GM12875 (cell line): ENCODE measurements around the gene C1orf167.

Experiments used
- H3K4me3 ChIP-seq: one replicate; pipeline ENCODE4 v1.5.1; 2011; ENCODE audit warnings: low read depth, low read length, control low read depth
- TF ChIP-seq, protein P1 (sequence below): IDR thresholded peaks from 2 replicates; pipeline ENCODE4 v1.5.1; 2011; ENCODE audit warnings: low read depth, mild to moderate bottlenecking, control low read depth, inconsistent platforms, low read length, moderate library complexity, borderline replicate concordance; ENCODE audit not compliant: insufficient read depth

The C1orf167 gene

DNA sequence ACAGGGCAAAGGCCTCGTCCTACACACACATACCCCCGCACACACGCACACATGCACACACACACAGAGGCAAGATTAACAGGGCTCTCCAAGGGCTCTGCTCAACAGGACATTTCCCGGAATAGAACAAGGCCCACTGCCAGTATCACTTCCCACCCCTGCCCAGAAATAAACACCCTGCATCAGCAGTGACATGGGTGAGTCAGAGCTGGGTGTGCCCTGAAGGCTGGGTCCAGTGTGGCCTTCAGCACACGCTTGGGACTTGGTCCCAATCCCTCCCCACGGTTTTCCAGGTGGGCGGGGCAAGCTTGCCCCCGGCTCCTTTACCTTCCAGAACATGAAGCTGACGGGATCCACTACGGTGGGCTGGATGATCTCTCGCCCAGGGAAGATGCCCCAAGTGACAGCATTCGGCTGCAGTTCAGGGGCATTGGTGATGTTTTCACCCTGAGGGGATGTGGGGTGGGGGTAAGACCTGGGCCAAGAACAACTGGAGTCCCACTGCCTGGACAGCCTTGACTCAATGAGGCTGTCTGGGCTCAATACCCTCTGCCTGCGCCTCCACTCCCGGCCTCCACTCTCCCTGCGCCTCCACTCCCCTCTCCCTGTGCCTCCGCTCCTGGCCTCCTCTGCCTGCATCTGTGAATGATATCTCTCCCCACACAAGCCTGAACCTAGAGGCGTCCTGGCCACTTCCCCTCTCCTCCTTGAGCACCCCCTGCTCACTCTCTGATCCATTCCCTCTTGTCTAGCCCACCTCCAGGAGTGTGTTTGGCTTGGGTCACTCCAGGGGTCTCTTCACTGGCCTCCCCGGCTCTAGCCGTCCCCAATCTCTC, 29.1 kb downstream of the C1orf167 start:
- TF ChIP-seq, protein P1, sequence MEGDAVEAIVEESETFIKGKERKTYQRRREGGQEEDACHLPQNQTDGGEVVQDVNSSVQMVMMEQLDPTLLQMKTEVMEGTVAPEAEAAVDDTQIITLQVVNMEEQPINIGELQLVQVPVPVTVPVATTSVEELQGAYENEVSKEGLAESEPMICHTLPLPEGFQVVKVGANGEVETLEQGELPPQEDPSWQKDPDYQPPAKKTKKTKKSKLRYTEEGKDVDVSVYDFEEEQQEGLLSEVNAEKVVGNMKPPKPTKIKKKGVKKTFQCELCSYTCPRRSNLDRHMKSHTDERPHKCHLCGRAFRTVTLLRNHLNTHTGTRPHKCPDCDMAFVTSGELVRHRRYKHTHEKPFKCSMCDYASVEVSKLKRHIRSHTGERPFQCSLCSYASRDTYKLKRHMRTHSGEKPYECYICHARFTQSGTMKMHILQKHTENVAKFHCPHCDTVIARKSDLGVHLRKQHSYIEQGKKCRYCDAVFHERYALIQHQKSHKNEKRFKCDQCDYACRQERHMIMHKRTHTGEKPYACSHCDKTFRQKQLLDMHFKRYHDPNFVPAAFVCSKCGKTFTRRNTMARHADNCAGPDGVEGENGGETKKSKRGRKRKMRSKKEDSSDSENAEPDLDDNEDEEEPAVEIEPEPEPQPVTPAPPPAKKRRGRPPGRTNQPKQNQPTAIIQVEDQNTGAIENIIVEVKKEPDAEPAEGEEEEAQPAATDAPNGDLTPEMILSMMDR = no peak
- H3K4me3 ChIP-seq = no peak overlapping the region

DNA sequence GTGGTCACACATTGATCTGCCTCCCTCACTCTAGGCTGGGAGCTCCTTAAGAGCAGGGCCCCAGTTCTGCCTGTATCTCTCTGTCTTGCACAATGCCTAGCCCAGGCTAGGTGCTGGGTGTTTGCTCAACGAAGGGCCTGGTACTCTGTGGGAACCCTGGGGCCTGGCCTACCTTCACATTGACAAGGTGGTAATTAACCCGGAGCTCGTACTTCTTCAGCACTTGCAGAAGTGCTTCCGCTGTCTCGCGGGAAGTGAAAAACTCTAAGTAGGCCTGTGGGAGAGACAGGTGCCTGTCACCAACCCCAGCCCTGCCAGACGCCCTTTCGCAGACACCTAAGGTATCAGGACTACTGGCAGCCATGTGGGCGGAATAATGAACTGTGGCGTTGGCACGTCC, 30.1 kb downstream of the C1orf167 start:
- no peak overlapping the region for H3K4me3 ChIP-seq
- TF ChIP-seq, protein P1 = no peak

DNA sequence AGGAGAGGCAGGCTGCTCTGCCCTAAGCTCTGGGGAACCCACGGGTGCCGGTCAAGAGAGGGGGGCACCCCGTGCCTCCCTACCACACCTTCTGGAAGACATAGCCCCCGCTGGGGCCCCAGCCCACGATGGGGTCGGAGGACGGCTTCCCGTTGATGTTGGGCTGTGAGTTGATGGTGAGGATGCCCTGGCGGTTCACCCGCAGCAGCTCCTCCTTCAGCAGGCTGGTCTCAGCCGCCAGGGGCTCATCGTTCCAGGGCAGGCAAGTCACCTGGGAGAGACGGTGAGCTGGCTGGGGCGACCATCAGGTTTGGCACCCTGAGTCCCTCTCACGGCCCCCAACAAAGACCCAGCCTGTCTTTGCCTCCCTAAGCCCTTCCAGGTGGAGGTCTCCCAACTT, 31.8 kb downstream of the C1orf167 start:
- TF ChIP-seq, protein P1 = no peak
- no peak overlapping the region for H3K4me3 ChIP-seq

DNA sequence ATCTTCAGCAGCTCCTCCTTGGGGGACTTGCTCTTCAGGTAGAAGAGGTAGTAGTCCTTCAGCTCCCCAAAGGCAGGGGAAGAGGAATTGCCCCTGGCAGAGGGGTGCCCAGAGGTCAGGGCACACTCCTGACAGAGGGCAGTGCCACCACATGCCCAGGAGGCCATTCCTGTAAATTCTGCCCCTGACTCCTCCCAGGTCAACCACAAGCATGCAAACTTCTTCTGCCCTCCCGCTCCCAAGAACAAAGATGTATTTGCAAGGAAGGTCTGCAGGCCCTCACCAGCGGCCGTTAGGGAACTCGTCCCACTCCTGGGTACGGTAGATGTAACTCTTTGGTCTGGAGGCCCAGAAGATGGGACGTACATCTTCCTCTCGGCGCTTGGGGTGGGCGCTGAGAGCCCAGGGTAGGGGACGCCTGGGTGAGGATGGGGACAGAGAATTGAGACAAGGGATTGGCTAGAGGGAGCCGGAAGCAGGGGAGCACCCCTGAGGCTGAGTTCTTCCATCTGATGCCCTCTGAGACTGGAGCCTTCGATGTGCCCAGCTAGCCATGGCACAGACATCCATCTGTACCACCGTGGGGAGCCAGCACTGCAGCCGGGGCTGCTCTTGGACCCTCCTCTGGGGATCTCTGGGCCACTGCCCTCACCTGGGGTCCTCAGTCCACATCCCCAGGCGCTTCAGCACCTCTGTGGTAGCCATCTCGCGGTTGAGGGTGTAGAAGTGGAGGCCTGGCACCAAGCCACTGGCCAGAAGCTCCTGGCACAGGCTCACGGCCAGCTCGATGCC, 32.6 kb downstream of the C1orf167 start:
- TF ChIP-seq, protein P1 = no peak

DNA sequence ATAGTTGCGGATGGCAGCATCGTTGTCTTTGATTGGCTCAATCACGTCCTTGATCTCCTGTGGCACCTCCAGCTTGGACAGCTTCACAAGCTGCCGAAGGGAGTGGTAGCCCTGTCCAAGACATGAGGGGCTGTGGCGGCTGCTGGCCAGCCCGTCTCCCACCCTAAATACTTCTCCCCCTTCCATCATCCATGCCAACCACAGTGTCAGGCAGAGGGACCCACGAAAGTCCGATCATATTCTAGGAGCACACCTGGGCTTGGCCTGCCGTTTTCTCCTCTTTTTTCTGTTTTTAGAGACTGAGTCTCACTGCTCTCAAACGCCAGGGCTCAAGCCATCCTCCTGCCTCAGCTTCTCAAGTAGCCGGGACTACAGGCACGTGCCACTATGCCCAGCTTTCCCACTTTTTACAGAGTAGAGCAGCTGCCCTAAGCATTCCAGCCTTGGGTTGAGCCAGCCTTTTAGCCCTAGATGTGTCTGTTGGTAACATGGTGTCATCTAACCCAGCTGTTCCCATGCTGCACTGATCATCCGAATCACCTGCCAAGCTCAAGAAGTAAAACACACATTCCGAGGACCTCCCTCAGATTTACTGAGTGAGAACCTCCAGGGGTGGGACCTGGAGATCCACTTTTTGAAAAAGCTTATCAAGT, 33.4 kb downstream of the C1orf167 start:
- TF ChIP-seq, protein P1 = no peak
- H3K4me3 ChIP-seq = no peak overlapping the region

More for the DNA sequence above, 32.6 kb downstream of the C1orf167 start:
- no peak overlapping the region for H3K4me3 ChIP-seq

DNA sequence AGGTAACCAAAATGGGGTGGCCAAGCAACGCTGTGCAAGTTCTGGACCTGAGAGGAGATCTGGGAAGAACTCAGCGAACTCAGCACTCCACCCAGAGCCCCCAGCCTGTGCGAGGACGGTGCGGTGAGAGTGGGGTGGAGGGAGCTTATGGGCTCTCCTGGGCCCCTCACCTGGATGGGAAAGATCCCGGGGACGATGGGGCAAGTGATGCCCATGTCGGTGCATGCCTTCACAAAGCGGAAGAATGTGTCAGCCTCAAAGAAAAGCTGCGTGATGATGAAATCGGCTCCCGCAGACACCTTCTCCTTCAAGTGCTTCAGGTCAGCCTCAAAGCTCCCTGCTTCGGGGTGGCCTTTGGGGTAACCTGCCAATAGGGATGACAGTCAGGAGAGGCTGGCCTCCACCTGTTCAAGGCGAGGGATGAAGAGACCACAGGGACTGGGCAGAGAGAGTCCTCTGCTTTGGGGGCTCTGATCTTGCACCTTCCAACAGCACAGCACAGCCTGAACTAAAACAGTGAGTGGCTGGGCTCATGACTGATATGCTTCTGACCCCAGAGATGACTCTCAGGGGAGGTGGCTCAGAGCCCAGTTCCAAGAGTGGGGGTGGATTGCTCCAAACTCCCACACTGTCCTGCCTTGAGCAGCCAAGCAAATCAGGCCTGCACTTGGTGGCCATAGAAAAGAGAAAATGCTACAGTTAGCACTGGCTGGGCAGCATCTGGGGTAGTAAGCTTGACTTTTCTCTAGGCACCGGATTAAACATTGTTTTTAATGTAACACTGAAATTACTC, 34.2 kb downstream of the C1orf167 start:
- no peak overlapping the region for H3K4me3 ChIP-seq
- TF ChIP-seq, protein P1 = no peak
